Heart left ventricle (tissue), 13 donors: ENCODE measurements around the gene NDST1.

Experiments used
- POLR2A ChIP-seq, 2 donors: fragments of 450-650 bp; IDR thresholded peaks; one replicate each; pipeline ENCODE4 v1.6.1; 2017; ENCODE audit warnings: antibody characterized with exemption in 2 of 2, mild to moderate bottlenecking in 2 of 2, moderate library complexity in 2 of 2
- TF ChIP-seq, protein P1 (sequence below), 12 donors: fragments of 200-600 bp; sonication (generic) in 4 of 12; IDR thresholded peaks; one replicate each; pipeline versions ENCODE4 v1.5.0 to v1.8.0; 2018 to 2022; ENCODE audit warnings: antibody characterized with exemption in 12 of 12, mild to moderate bottlenecking in 5 of 12
- donor health status: ischemic (EF 13 %, LVEDD 7.1; RV severe dilation, severe dysfunction).
- donor health status: DM: no; HTN: yes; CAD: no.
- donor health status: DM: no; HTN: no; CAD: no.
- donor health status: ischemic (EF 25% LVEDD 6.9; RV normal size, moderate dysfunction).
- donor health status: ischemic (EF 25% LVEDD 5.7; RV mildly dilated, moderate dysfunction).
- donor health status: ischemic (EF 35%, LVEDD 5.7; RV mildly dilated, moderate dysfunction).
- donor health status: nonischemic (EF 11% LVEDD 7.7; RV severe dilation, severe dysfunction).
- donor health status: DM: yes; HTN: yes; CAD: no.
- donor health status: PGD.
- donor health status: ischemic (EF 29% LVEDD 5.4; RV normal size, mild dysfunction).
- donor health status: nonischemic (EF 23%, LVEDD 6.1; RV moderate dilation, normal function).

DNA sequence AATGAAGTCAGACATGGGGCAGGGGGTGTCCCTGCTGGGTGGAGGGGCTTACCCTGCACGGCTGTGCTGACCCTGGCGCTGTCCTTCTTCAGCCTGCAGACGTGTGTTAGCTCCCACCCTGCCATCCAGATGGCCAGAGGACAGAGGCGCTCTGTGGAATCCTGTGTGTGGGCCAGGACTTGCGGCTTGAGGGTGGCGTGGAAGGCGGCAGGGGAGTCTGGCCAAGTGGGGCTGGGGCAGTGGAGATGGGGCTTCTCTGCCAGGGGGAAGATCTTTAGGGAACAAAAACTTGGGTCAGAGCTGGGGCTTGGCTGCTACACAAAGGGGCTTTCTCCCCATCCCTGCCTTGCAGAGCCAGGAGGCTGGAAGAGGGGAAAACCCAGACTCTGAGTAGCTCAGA is 86.1 kb downstream of the NDST1 start:
- TF ChIP-seq, protein P1, sequence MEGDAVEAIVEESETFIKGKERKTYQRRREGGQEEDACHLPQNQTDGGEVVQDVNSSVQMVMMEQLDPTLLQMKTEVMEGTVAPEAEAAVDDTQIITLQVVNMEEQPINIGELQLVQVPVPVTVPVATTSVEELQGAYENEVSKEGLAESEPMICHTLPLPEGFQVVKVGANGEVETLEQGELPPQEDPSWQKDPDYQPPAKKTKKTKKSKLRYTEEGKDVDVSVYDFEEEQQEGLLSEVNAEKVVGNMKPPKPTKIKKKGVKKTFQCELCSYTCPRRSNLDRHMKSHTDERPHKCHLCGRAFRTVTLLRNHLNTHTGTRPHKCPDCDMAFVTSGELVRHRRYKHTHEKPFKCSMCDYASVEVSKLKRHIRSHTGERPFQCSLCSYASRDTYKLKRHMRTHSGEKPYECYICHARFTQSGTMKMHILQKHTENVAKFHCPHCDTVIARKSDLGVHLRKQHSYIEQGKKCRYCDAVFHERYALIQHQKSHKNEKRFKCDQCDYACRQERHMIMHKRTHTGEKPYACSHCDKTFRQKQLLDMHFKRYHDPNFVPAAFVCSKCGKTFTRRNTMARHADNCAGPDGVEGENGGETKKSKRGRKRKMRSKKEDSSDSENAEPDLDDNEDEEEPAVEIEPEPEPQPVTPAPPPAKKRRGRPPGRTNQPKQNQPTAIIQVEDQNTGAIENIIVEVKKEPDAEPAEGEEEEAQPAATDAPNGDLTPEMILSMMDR (IDR thresholded peaks at IDR 0.05), result no peak
- TF ChIP-seq POLR2A (IDR thresholded peaks at IDR 0.05), result no peak
